GM10266 (cell line): ENCODE data around the gene TTC28.

Experiments used
- DNase-seq: peaks from one replicate; pipeline ENCODE4 v3.0.0; 2012; ENCODE audit errors: extremely low spot score
- TF ChIP-seq, protein P1 (sequence below): IDR thresholded peaks from 2 replicates; pipeline ENCODE4 v1.5.1; 2012; ENCODE audit warnings: mild to moderate bottlenecking, low read depth; ENCODE audit not compliant: control insufficient read depth, insufficient read depth; ENCODE audit errors: missing control alignments

Gene TTC28

DNA sequence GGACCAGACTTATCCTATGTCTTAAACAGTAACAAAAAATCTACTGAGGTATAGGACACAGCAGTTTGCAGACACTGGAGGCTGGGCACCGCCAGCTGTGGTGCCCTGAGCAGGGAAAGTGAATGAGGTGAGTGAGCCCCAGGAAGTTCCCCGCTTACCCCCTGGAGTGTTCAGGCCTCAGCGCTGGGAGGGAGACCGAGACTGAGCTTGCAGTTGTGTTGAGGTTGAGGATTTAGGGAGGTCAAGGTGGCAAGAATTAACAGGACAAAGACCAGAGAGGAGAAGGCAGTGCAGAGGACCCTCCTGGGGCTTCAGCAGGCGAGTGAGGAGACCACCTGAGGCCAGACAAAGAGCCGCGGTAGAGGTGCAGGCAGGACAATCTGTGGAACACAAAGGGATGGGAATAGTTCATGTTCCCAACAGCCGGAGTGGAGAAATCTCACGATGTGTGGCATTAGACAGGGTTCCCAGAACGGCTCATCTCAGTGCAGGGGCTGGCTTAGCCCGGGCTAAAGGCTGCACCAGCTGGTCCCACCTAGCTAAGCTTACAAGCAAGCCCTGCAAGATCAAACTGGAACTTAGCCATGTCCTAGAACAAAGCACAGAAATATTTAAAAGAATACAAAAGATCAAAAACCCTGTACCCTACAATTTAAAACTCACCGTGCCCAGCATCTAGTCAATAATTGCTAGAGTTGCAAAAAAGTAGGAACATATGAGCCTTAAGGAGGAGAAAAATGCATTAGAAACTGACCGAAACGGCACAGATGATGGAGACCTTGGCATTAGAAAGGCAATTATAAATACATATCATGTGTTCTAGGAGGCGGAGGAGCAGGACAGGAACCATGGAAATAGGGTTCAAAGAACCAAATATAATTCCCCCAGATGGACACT, 713.2 kb downstream of the TTC28 start:
- TF ChIP-seq, protein P1, sequence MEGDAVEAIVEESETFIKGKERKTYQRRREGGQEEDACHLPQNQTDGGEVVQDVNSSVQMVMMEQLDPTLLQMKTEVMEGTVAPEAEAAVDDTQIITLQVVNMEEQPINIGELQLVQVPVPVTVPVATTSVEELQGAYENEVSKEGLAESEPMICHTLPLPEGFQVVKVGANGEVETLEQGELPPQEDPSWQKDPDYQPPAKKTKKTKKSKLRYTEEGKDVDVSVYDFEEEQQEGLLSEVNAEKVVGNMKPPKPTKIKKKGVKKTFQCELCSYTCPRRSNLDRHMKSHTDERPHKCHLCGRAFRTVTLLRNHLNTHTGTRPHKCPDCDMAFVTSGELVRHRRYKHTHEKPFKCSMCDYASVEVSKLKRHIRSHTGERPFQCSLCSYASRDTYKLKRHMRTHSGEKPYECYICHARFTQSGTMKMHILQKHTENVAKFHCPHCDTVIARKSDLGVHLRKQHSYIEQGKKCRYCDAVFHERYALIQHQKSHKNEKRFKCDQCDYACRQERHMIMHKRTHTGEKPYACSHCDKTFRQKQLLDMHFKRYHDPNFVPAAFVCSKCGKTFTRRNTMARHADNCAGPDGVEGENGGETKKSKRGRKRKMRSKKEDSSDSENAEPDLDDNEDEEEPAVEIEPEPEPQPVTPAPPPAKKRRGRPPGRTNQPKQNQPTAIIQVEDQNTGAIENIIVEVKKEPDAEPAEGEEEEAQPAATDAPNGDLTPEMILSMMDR: no peak
- DNase-seq: no peak

DNA sequence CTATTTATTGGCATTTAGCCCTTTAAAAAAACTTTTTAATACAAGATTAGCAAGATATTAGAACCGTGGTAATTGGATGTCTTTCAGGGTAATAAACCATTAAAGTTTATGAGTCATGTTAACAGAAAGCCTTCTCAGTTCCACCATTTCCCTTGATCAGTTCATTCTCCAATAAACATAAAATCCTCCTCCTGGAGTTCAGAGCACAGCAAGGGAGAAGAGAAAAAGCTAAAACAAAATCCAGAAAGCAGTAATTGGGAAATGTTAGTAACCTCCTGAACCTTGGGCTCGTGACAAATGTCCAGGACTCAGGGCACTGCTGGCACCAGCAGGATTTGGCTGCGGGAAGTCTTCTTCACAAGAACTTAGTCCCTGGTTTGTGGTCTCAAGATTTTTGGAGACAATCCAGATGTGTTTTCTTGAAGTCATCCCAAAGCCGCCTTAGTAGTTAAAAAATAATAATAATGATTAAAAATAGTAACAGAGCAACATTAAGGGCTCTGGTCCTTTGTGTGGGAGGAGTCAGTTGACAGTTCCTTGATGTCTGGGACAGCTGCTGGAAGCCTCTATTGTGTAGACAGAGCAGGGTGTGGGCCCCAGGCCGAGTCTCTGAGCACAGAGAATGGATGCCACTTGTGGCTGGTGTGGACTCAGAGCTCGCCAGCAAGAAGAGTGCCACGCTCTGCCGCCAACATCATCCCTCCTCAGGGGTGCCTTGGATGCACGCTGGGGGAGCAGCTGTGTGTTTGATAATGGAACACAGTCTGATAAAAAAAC, 717.2 kb downstream of the TTC28 start:
- no peak for DNase-seq
- TF ChIP-seq, protein P1: no peak

DNA sequence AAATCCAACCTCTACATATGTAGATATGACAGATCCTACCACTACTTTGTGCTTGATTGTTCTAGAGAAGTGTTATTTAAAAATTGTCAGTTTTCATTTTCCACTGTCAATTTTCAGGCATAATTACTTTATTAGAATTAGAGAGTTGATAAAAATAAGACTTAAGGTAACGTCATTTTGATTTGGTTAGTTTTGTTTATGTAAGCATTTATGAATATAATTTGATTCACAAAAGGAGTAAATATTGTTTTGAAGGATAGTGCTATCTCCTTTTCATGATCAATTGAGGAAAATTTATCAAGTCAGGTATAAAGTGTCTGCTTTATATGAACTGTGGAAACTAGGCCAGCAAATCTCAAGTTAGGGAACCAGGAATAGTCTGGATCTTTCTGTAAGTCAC, 718.0 kb downstream of the TTC28 start:
- TF ChIP-seq, protein P1: no peak
- DNase-seq: no peak

DNA sequence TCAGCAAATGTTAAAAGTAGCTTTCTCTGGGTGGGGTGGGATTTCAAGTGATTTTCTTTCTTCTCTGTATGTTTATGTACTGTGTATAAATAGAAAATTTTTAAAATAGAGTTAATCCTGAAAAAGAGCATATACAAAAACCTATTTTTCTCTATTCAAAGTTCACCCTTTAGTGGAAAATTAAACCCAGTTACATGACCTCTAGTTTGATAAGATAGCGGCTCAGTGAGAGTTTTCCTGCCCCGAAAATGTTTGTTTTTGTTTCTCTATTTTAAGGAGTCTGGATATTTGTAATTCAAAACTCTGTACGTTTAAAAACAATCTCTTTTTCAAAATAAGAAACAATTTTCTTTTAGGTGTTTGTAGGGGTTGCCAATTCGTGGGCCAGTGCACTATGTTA, 718.5 kb downstream of the TTC28 start:
- no peak for DNase-seq
- TF ChIP-seq, protein P1: no peak

DNA sequence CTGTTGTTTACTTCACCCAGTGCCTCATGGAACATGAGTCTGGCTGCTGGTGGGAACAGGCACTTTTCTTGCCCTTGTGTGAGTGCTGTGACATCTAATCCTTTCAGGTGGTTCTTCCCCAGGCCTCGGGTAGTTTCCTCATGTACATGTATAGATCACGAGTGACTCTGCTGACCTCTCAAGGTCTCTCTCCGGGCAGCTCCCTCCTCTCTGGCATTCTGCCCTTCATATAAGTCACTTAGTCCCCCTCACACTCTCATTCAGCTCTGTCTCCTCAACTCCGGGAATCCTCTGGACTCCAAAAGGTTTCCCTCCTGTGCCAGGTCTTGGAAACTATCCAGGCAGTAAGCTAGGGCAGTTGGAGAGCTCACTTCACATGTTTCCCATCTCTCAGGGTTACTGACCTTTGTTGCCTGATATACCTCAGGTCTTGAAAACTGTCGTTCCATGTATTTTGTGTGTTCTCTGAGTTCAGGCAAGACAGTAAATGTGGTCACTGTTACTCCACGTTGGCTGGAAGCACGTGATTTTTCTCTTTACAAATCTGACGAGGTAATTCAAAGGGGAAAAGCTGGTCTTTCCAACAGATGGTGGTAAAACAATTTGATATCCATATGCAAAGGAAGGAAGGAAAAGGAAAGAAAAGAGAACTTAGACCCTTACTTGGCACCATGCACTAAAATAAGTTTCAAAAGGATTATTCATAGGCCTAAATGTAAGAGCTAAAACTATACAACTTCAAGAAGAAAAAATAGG, 720.1 kb downstream of the TTC28 start:
- no peak for DNase-seq
- TF ChIP-seq, protein P1: no peak

DNA sequence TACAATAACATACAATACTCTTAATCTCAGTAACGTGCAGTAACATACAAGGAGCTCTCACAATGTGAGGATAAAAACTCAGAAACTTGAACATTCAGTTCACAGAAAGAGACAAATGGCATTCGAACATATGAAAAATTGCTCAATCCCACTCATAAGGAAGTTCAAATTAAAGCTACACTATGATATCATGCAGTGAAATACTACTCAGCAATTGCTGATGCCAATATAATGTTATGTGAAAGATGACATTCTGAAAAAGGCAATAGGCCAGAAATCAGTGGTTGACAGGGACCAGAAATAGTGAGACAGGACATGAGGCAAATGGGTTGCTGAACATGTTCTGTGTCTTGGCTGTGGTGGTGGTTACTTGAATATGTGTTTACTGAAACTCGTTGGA, 726.9 kb downstream of the TTC28 start:
- TF ChIP-seq, protein P1: no peak
- no peak for DNase-seq
